K562 (cell line): ENCODE measurements around the gene AURKB. TPM values are rescaled to one million over a fixed set of nuclear protein-coding genes. Genes with fewer than 3 reads are reported as not detected.
A peak's percentile ranks its signal among the peaks of the same experiment; 100 is the strongest.

Experiments used
- C11orf30 ChIP-seq: fragments of 450-650 bp; IDR thresholded peaks from 2 replicates; pipeline ENCODE4 v1.6.1; 2016; ENCODE audit warnings: low read depth, mild to moderate bottlenecking
- HCFC1 ChIP-seq: IDR thresholded peaks from 2 replicates; pipeline ENCODE4 v1.6.1; 2012; ENCODE audit warnings: low read depth, low read length, improper control_type of control experiment
- KDM1A ChIP-seq, 2 experiments: fragments of 450-650 bp; IDR thresholded peaks; 2 replicates each; pipeline ENCODE4 v1.6.1; 2016; ENCODE audit warnings: mild to moderate bottlenecking in 2 of 2
- MAFG ChIP-seq: fragments of 450-650 bp; conservative IDR thresholded peaks from 2 replicates; pipeline ENCODE4 v1.6.1; 2016; ENCODE audit warnings: missing genetic modification characterization, missing compliant biosample characterization
- ZNF253 ChIP-seq: fragments of 250-450 bp; sonication (Bioruptor Pico); conservative IDR thresholded peaks from 2 replicates; pipeline ENCODE4 v1.6.1; 2021; ENCODE audit warnings: mild to moderate bottlenecking
- ZNF316 ChIP-seq: fragments of 450-650 bp; IDR thresholded peaks from 2 replicates; pipeline ENCODE4 v1.6.1; 2016
- polyA plus RNA-seq, 8 experiments: library from polyadenylated mRNA; depleted of rRNA in 4 of 8; stranded (reverse) in 5 of 8; unstranded in 3 of 8; fragments of >200 nt; fragmentation: Nextera tagmentation in 2 of 8; fragmentation: Illumina TruSeq in 1 of 8; extraction: Ambion mirVana in 2 of 8; extraction: Trizol in 1 of 8; gene quantifications; 2 replicates each; pipeline versions ENCODE4 v1.2.1 to v1.2.3, GENCODE V29; 2011 to 2014; ENCODE audit warnings: inconsistent platforms in 1 of 8, missing spikeins in 1 of 8
- total RNA-seq, 7 experiments: library from RNA; depleted of rRNA in 6 of 7; stranded (reverse); fragments of >200 nt in 6 of 7; fragmentation: Illumina TruSeq in 2 of 7; extraction: Trizol in 2 of 7; gene quantifications; 2 replicates each; pipeline versions ENCODE4 v1.2.1 to v1.2.3, GENCODE V29; 2011 to 2021; ENCODE audit warnings: low replicate concordance in 1 of 7
- TF ChIP-seq, protein P1 (sequence below): sonication (generic); formaldehyde crosslinking; IDR thresholded peaks from 2 replicates; pipeline ENCODE4 v1.8.0; 2022; ENCODE audit warnings: mild to moderate bottlenecking, missing genetic modification reagents

Gene AURKB
- total and polyA plus RNA-seq, 9 of the 15 experiments (the other 6 are each of a cell fraction or from before 2014, with no cell fraction given), result 27.2 to 114 (median 74.8) TPM

DNA sequence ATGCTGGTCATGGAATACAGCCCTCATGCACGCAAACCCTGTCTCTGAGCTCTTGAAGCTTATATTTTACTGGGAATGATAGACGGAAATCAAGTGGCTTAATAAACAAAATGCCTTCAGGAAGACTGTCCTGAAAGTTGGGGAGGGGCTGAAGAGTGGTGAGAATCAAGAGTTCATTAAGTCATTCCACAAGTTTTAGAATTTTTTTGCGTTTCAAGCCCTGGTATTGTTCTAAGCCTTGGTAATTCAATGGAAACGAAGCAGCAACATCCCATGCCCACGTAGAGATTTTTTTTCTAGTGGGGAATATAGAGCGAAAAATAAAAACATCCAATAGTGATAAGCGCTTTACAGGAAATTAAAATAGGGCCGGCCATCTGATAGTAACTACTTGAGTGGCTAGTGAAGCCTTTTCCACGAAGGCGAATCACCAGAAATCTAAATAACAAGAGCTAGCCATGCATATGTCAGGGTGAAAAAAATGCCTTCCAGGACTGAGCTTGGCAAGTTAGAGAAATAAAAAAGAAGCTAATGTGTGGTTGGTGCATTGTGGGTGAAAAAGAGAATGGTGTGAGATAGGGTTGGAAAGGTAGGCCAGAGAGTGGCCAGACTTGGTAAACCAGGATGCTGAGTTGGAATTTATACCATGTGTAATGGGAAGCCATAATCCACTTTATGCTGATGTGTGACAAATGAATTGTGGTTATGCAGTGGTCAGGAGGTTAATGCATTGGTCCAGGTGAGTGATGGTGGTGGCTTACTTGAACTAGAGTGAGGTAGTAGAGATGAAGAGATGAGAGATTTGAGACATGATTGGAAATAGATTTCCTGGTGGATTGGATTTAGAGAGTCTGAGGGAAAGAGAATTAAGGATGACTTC, 39.5 kb upstream of the AURKB start (continued):
- TF ChIP-seq, protein P1, sequence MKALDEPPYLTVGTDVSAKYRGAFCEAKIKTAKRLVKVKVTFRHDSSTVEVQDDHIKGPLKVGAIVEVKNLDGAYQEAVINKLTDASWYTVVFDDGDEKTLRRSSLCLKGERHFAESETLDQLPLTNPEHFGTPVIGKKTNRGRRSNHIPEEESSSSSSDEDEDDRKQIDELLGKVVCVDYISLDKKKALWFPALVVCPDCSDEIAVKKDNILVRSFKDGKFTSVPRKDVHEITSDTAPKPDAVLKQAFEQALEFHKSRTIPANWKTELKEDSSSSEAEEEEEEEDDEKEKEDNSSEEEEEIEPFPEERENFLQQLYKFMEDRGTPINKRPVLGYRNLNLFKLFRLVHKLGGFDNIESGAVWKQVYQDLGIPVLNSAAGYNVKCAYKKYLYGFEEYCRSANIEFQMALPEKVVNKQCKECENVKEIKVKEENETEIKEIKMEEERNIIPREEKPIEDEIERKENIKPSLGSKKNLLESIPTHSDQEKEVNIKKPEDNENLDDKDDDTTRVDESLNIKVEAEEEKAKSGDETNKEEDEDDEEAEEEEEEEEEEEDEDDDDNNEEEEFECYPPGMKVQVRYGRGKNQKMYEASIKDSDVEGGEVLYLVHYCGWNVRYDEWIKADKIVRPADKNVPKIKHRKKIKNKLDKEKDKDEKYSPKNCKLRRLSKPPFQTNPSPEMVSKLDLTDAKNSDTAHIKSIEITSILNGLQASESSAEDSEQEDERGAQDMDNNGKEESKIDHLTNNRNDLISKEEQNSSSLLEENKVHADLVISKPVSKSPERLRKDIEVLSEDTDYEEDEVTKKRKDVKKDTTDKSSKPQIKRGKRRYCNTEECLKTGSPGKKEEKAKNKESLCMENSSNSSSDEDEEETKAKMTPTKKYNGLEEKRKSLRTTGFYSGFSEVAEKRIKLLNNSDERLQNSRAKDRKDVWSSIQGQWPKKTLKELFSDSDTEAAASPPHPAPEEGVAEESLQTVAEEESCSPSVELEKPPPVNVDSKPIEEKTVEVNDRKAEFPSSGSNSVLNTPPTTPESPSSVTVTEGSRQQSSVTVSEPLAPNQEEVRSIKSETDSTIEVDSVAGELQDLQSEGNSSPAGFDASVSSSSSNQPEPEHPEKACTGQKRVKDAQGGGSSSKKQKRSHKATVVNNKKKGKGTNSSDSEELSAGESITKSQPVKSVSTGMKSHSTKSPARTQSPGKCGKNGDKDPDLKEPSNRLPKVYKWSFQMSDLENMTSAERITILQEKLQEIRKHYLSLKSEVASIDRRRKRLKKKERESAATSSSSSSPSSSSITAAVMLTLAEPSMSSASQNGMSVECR (CRISPR knock-in tag), result no peak; the same call in 1 of the 2 replicates
- no peak for TF ChIP-seq ZNF253
- TF ChIP-seq HCFC1, result no peak
- TF ChIP-seq KDM1A (IDR thresholded peaks at IDR 0.05), result 0 out of 4 replicates have a peak, but pooled peaks of 1 of the 2 experiments have one; percentile 7
- TF ChIP-seq ZNF316, result peak; percentile 85
- peak; percentile 63 for TF ChIP-seq C11orf30
- 0 out of 2 replicates have a peak, but pooled peaks have one; percentile 12 for TF ChIP-seq MAFG (tag)
